Upper lobe of left lung (tissue), 4 donors: ENCODE measurements around the gene DYNC2I2.

Experiments
- CTCF ChIP-seq, 6 experiments: fragments of 450-650 bp in 4 of 6; fragments of 200-600 bp in 2 of 6; sonication (generic) in 2 of 6; IDR thresholded peaks; one replicate each; pipeline ENCODE4 v1.5.1; 2016 to 2019; ENCODE audit warnings: antibody characterized with exemption in 6 of 6
- EP300 ChIP-seq, 4 donors: sonication (generic); formaldehyde crosslinking; IDR thresholded peaks; one replicate each; pipeline ENCODE4 v1.5.1; 2017; ENCODE audit warnings: antibody characterized with exemption in 4 of 4, control low read depth in 2 of 4
- POLR2A ChIP-seq, 4 donors: fragments of 450-650 bp; IDR thresholded peaks; one replicate each; pipeline ENCODE4 v1.5.1; 2016 to 2017; ENCODE audit warnings: antibody characterized with exemption in 4 of 4, mild to moderate bottlenecking in 2 of 4
- POLR2AphosphoS5 ChIP-seq, 2 donors: sonication (generic); formaldehyde crosslinking; IDR thresholded peaks; one replicate each; pipeline ENCODE4 v1.5.1; 2017; ENCODE audit warnings: antibody characterized with exemption in 2 of 2

DNA sequence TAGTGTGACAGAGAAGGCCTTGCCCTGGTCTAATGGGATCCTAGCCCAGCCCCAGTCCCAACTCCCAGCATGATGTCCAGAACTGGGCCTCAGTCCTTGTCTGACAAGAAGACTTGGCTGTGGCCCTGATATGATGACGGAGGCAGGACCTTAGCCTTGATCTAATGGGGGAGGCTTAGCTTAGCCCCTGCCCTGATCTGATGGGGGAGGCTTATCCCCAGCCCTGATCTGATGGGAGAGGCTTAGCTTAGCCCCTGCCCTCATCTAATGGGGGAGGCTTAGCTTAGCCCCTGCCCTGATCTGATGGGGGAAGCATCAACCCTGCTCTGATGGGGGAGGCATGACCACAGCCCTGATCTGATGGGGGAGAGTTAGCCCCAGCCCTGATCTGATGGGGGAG, 49.4 kb upstream of the DYNC2I2 start:
- TF ChIP-seq CTCF (IDR thresholded peaks at IDR 0.05) (no peak), EP300 (IDR thresholded peaks at IDR 0.05) (no peak), POLR2AphosphoS5 (IDR thresholded peaks at IDR 0.05) (no peak), POLR2A (IDR thresholded peaks at IDR 0.05) (no peak)
